Measurements from ENCODE around the gene KIFC3. TPM values are rescaled to one million over a fixed set of nuclear protein-coding genes. Genes with fewer than 3 reads are reported as not detected.

KIFC3 gene
- total RNA-seq, 1 donor from 2014 or later = 0.27 TPM

- no peak for DNase-seq
- intact Hi-C loops (cut with micrococcal nuclease) = loop anchor here (1.0 kb wide), 3 partner anchors 21 to 249 kb away; partner anchors contain the start of gene KATNB1
- CTCF ChIA-PET = interaction anchor here (1.3 kb wide), 1 partner anchor 20 kb away, joined by 3 read pairs; no protein-coding TSS in a partner anchor
- no peak for ATAC-seq (ENCODE audit: low read depth)
- H3K4me1 Mint-ChIP-seq = no peaks in the 10 kb centered on the region
- H3K4me3 Mint-ChIP-seq = no peak overlapping the region
- no peak overlapping the region for H3K27ac Mint-ChIP-seq
- POLR2A ChIA-PET = no interaction called here
- H3K9me3 Mint-ChIP-seq = no peaks in the 10 kb centered on the region
- no peak for TF ChIP-seq CTCF (IDR thresholded peaks at IDR 0.05)
- peaks cover 16% of the 10 kb centered on the region for H3K36me3 Mint-ChIP-seq (ENCODE audit: low read depth)
- H3K27me3 Mint-ChIP-seq = no peaks in the 10 kb centered on the region
Observed at GRCh38 chr16:57756424-57757325, 45.6 kb downstream of the KIFC3 start.

GRCh38 chr16:57755726-57756423 lies 46.4 kb downstream of the KIFC3 start:
- no peak for TF ChIP-seq CTCF (IDR thresholded peaks at IDR 0.05)
- no peak overlapping the region for H3K27ac Mint-ChIP-seq

GRCh38 chr16:57755061-57755684 lies 47.1 kb downstream of the KIFC3 start:
- intact Hi-C loops (cut with micrococcal nuclease) = no loop called here
- no peak overlapping the region for H3K4me3 Mint-ChIP-seq
- H3K27me3 Mint-ChIP-seq = no peaks in the 10 kb centered on the region
- no peak overlapping the region for H3K27ac Mint-ChIP-seq
- POLR2A ChIA-PET = no interaction called here
- no peak for TF ChIP-seq CTCF (IDR thresholded peaks at IDR 0.05)
- H3K36me3 Mint-ChIP-seq (ENCODE audit: low read depth) = peaks cover 24% of the 10 kb centered on the region
- no peaks in the 10 kb centered on the region for H3K4me1 Mint-ChIP-seq
- H3K9me3 Mint-ChIP-seq = no peaks in the 10 kb centered on the region
- DNase-seq = no peak
- ATAC-seq (ENCODE audit: low read depth) = no peak
- CTCF ChIA-PET = no interaction called here

More at GRCh38 chr16:57755726-57756423, 46.4 kb downstream of the KIFC3 start:
- Mint-ChIP-seq H3K9me3 (no peaks in the 10 kb centered on the region), H3K36me3 (ENCODE audit: low read depth) (peaks cover 22% of the 10 kb centered on the region), H3K4me3 (no peak overlapping the region), H3K27me3 (no peaks in the 10 kb centered on the region), H3K4me1 (no peaks in the 10 kb centered on the region)
- intact Hi-C loops (cut with micrococcal nuclease) = no loop called here
- ATAC-seq (ENCODE audit: low read depth) = no peak
- DNase-seq = no peak
- CTCF ChIA-PET = no interaction called here
- POLR2A ChIA-PET = no interaction called here

DNA sequence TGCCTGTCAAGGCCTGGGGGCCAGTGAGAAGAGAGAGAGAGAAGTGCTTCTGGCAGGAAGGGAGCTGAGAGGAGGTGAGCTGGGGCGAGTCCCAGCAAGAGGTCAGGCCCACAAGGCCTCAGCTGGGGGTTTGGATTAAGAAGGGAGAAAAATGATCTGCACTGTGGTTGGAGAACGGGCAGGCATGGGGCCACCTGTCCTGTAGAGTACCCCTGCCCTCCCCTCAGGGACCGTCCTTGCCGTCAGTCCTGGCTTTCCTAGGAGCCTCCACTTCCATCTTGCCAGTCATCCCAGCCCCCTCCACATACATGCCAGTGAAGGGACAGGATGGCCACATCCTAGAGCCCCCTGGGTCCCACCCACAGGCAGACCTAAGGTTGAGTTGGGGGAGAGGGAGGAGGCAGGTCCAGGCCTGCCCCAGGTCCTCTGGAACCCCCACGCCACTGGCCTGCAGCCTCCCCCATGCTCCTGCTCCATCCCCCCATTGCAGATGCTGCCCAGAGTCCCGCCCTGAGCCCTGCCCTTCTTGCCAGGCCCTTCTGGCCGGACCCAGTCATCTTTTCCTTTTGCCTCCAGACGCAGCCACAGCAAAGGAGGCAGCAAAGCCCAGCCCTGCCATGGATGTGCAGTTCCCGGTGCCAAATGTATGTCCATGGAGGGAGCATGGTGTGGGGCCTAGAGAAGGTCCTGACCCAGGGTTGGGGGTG lies 47.8 kb downstream of the KIFC3 start:
- intact Hi-C loops (cut with micrococcal nuclease) = no loop called here
- DNase-seq (no peak), ATAC-seq (ENCODE audit: low read depth) (no peak)
- ChIA-PET CTCF (no interaction called here), POLR2A (no interaction called here)
- H3K27ac Mint-ChIP-seq = no peak overlapping the region
- peaks cover 24% of the 10 kb centered on the region for H3K36me3 Mint-ChIP-seq (ENCODE audit: low read depth)
- no peak for TF ChIP-seq CTCF (IDR thresholded peaks at IDR 0.05)
- H3K4me3 Mint-ChIP-seq = no peak overlapping the region
- H3K27me3 Mint-ChIP-seq = no peaks in the 10 kb centered on the region
- H3K9me3 Mint-ChIP-seq = no peaks in the 10 kb centered on the region
- H3K4me1 Mint-ChIP-seq = no peaks in the 10 kb centered on the region

All from activated B cell treated with CpG ODN at 0.5 μM for 24 hours (primary cell).